GM19193 (cell line): ENCODE data around the gene OPCML.

Experiments
- POLR2A ChIP-seq: IDR thresholded peaks from 4 replicates; pipeline ENCODE4 v1.6.1; 2011; ENCODE audit not compliant: insufficient read depth, insufficient read length; ENCODE audit errors: extremely low read depth

The OPCML gene

DNA sequence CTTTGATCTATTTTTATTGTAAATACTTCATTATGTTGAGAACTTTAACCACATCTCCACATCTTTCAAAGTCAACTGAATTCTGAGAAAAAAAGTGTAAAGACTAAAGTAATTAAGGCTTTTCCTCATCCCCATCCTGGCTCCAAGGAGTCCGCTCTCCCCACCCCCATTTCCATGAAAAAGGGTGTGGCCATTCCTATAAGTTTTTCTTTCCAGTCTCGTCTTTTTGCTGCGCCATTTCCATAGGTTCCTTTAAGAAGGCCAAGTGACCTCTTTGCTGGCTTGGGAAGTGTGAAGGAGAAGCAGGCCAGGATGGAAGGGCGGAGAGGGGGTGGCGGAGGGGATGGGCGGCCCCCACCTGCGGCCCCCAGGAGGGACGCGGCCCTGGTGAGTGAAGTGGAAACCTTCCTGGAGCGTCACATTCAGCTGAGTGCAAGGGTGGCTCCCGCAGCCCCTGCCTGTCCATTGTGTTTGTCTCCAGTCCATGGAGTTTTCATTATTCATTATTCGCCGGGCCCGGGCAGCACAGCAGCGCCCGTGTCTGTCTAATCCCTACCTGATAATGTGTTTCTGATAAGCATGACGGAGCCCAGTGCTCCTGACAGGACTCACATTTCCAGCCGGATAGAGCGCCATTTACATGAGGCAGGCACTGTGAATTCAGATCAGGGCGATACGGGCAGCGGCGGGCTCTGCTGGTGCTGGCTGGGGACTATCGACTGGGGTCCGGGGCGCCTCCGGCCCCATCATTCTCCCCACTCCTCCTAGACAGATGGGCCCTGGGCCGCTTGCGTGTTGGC lies 739.8 kb downstream of the OPCML start:
- TF ChIP-seq POLR2A: no peak

DNA sequence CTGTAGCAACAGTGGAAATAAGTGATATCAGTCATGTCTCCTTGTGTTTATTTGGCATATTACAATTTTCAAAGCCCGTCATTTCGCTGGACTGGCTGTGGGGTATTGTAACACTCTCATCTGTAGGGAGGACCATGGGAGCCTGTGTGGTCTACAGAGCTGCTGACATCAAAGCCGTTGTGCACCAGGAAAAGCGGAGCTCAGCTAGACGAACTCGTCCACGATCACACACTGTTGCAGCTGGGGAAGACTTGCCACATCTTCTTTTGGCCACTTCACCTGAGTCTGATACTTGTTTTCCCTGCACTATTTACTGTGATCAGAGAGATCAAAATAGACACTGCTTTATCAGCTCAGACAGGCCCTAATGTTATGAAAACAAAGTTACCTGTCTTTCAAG lies 741.3 kb downstream of the OPCML start:
- TF ChIP-seq POLR2A: no peak

DNA sequence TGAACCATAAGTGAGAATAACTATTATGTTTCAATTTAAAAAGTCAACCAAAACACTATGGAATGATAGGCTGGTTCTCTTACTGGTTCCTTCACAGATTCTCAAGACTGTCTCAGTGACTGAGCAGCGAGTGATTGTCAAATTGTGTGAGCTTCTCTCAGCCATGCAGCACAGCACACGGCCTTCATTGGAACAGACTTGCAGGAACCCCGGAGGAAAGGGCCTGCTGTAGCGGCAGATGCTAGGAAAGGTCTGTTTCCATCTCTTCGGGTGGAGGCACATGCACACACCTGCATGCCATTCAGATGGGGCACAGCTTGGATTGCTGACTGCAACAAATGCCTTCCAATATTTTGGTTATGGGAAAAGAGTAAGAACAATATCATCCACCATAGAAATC lies 741.8 kb downstream of the OPCML start:
- TF ChIP-seq POLR2A: no peak

DNA sequence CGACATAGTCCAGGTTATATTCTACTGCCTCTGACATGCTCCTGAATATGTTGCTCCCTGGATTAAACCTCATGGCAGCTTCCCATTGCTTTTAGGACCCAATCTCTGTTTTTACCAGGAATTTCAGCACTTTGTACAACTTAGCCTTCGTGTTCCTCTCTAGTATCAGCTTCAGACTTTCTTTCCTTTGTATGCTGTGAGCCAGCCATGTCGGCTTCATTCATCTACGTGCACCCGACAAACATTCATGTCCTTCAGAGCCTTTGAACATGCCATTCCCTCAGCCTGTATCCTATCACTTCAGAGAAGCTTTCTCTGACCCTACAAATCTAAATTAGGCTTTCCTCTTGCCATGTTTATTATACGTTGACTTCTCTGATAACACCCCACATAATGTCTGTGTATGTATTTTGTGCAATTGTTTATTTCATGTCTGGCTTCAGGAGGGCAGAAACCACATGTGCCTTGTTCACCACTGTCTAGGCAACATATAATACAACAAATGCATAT lies 743.4 kb downstream of the OPCML start:
- TF ChIP-seq POLR2A: no peak

GRCh38 chr11:132785878-132786277 lies 746.4 kb downstream of the OPCML start:
- no peak for TF ChIP-seq POLR2A

DNA sequence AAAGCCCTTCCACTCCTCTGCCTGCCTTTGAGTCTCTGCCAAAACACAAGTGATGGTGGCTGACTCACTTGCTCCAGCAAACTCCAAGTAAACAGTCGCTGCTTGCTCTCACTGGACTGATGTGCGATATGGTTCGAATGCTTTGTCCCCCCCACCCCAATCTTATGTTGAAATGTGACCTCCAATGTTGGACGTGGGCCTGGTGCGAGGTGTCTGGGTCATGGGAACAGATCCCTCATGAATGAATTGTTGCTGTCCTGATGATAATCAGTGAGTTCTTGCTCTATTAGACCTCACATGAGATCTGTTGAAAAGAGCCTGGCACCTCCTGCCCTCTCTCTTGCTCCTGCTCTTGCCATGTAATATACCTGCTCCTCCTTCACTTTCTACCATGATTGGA lies 747.9 kb downstream of the OPCML start:
- no peak for TF ChIP-seq POLR2A

GRCh38 chr11:132782102-132782501 lies 750.2 kb downstream of the OPCML start:
- TF ChIP-seq POLR2A: no peak

DNA sequence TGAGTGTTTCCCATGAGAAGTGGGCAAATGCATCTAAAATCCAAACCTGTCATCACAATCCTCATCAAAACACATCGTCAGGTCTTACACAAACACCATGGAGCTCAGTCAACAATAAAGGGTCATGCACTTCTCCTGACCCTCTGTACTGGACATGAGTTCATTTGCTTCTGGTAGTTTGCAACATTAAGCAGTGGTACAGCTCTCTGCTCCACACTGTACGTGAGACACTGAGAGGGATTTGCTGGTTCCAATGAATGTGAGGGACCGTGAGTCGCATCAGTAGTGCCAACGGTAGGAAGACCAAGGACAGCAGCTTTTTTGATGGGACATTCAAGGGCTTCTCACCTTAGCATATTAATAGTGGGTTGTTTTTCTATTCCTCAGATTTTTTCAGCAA lies 752.3 kb downstream of the OPCML start:
- TF ChIP-seq POLR2A: no peak

GRCh38 chr11:132779497-132779896 lies 752.8 kb downstream of the OPCML start:
- TF ChIP-seq POLR2A: no peak

GRCh38 chr11:132777067-132777975 lies 755.0 kb downstream of the OPCML start:
- no peak for TF ChIP-seq POLR2A

DNA sequence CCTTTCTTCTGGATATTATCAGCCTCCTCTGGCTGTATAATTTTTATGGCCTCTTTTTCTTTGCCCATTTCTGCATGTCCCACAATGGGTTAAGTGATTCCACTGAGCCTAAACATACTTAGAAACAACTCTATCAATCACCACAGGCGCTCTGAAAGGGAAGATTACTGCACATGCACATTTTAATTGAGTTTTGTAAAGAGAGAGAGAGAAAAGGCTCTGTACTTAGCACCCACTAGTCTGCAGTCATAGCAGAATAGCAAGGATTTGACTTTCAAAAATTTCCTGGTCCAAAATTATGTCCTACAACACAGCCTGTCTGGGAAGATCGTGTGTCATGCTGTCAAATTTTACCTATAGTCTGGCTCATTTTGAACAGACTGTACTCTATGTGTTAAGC lies 758.5 kb downstream of the OPCML start:
- TF ChIP-seq POLR2A: no peak

DNA sequence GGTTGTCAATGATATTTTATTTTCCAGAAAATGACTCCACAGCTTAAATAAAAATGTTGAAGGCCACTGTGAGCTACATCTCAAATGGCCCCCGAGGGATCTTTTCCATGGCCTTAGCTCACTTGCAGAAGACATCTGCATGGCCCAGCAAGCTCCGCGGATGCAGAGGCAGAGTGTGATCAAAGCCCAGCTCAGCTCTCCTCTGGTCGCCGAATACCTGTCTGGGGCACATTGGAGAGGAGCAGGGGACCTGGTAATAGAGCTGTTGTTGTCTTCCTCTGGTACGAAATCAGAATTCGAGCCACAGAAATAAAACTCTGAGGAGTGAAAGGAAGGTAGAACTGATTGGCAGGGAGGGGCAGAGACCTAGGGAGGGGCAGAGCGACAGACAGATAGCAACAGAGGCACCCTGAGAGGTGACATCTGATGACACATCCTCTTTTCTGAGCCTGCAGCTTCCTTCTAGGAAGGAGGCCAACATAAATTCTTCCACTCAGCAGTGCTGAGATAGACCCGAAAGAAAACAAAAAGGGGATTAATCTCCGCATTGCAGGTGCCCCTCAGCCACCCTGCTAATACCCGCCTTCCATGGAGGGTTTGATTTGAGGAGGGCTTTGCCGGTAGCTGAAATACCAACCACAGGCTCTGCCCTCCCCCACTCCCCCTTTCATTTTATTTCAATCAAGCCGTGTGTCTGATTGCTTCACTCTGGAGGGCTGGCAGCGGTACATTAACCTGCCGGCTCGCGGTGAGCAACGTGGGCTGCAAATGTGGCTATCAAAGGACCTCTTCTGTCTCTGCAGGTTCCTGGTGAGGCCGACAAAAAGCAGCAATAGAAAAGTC lies 759.4 kb downstream of the OPCML start:
- TF ChIP-seq POLR2A: no peak

- TF ChIP-seq POLR2A: no peak
Measured at GRCh38 chr11:132771746-132772145, 760.6 kb downstream of the OPCML start.

- no peak for TF ChIP-seq POLR2A
Measured at GRCh38 chr11:132770829-132771530, 761.3 kb downstream of the OPCML start.
